ENCODE results near the gene CDH13.

DNA sequence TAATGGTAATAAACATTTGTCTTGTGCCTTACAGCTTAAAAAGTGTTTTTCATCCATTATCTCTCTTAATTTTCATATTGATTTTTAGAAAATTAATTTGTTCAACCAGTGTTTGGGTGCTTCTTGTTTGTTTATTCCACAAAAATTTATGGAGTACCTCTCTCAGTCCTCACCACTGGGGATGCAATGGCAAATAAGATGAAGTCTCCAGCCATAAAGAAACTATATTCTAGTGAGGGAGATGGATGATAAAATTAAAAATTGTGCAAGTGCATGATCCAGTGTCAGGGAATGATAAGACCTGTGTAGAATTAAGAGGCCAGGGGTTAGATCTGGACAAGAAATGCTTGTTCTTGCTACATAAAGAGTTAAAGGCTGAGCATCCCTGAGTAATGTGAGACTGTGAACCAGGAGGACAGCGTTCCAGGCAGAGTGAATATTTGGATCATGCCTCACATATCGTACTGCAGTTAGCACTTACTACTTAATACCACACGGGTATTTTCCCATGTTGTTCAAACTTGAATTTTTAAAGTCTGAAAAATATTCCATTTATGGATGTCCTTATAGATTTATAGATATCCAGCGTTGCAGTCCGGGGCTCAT, 645.3 kb downstream of the CDH13 start:
- TF ChIP-seq, protein P1, sequence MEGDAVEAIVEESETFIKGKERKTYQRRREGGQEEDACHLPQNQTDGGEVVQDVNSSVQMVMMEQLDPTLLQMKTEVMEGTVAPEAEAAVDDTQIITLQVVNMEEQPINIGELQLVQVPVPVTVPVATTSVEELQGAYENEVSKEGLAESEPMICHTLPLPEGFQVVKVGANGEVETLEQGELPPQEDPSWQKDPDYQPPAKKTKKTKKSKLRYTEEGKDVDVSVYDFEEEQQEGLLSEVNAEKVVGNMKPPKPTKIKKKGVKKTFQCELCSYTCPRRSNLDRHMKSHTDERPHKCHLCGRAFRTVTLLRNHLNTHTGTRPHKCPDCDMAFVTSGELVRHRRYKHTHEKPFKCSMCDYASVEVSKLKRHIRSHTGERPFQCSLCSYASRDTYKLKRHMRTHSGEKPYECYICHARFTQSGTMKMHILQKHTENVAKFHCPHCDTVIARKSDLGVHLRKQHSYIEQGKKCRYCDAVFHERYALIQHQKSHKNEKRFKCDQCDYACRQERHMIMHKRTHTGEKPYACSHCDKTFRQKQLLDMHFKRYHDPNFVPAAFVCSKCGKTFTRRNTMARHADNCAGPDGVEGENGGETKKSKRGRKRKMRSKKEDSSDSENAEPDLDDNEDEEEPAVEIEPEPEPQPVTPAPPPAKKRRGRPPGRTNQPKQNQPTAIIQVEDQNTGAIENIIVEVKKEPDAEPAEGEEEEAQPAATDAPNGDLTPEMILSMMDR (IDR thresholded peaks at IDR 0.05): no peak
- TF ChIP-seq POLR2A (IDR thresholded peaks at IDR 0.05): no peak

Measured in body of pancreas (tissue), 4 donors.